VCaP (cell line): ENCODE data around the gene TYW1.
"Not testable (repeated sequence)": the region's sequence is repeated elsewhere in the genome, so short reads cannot be mapped to it uniquely, and the experiment has no call there.

Experiments used
- H3K27ac ChIP-seq: fragments of 450-650 bp; 2 replicates; pipeline ENCODE4 v1.5.1; 2017
- TF ChIP-seq, protein P1 (sequence below): fragments of 450-650 bp; conservative IDR thresholded peaks from 2 replicates; pipeline ENCODE4 v1.5.1; 2017; ENCODE audit warnings: mild to moderate bottlenecking, moderate library complexity

TYW1 gene

GRCh38 chr7:67163285-67163684, 166.7 kb downstream of the TYW1 start:
- peak overlapping the region; percentile 58 for H3K27ac ChIP-seq

DNA sequence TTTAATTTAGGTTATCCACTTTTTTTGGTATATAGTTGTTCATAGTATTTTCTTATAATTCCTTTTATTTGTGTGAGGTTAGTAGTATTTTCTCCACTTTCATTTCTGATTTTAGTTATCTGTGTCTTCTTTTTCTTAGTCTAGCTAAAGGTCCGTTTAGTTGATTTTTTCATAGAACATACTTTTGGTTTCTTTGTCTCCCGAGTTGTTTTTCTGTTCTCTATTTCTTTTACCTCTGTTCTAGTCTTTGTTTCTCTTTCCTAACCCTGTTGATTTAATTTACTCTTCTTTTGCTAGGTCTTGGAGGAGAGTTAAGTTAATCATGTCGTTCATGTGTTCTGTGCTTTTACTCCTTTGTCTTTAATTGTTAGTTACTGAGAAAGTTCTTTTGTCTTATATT, 174.5 kb downstream of the TYW1 start:
- not testable (repeated sequence) for H3K27ac ChIP-seq

DNA sequence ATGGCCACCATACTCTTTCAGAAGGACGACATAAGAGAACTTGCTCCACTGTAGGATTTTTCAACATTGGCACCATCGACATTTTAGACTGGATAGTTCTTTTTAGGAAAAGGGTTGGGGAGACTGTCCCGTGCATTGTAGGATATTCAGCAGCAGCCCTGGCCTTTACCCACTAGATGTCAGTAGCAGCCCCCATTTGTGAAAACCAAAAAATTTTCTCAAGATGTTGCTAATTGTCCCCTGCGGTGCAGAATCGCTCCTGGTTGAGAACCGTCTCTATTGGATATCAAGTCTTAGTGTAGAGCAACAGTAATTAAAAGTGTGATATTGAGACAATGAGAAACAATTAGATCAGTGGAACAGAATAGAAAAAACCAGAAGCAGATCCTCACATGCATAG, 180.1 kb downstream of the TYW1 start:
- TF ChIP-seq, protein P1, sequence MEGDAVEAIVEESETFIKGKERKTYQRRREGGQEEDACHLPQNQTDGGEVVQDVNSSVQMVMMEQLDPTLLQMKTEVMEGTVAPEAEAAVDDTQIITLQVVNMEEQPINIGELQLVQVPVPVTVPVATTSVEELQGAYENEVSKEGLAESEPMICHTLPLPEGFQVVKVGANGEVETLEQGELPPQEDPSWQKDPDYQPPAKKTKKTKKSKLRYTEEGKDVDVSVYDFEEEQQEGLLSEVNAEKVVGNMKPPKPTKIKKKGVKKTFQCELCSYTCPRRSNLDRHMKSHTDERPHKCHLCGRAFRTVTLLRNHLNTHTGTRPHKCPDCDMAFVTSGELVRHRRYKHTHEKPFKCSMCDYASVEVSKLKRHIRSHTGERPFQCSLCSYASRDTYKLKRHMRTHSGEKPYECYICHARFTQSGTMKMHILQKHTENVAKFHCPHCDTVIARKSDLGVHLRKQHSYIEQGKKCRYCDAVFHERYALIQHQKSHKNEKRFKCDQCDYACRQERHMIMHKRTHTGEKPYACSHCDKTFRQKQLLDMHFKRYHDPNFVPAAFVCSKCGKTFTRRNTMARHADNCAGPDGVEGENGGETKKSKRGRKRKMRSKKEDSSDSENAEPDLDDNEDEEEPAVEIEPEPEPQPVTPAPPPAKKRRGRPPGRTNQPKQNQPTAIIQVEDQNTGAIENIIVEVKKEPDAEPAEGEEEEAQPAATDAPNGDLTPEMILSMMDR = peak; percentile 56
- not testable (repeated sequence) for H3K27ac ChIP-seq

DNA sequence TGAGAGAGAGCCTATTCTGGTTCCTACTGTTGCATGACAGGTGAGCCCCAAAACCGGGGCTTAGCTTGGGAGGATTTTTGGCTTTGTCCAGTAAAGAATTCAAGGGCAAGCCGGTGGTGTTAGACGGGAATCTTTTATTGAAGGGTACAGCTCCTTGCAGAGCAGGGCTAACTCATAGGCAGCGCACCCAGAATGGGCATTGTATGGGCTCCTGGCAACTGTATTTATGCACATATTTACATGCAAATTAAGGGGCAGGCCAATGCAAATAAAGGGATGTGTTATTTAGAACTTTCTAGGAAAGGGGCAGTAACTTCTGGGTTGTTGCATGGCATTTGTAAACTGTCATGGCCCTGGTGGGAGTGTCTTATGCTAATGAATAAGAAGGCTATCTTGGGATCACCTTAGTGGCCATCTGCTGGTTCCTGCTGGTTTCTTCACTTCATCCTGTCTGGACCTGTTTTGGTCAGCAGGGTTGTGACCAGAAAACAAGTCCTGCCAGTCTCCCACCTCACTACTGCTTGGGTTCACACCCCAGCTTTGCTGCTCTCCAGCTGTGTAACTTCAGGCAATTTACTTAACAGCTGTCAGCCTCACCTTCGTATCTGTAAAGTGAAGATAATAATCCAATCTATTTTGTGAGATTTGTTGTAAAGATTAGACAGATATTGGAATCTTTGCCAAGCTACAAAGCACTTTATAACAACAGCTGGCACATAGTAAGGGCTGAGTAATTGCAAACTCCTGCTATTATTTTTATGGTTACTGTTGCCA, 182.5 kb downstream of the TYW1 start:
- H3K27ac ChIP-seq = not testable (repeated sequence)

GRCh38 chr7:67182956-67183750, 186.5 kb downstream of the TYW1 start:
- not testable (repeated sequence) for H3K27ac ChIP-seq

- H3K27ac ChIP-seq = not testable (repeated sequence)
Observed at GRCh38 chr7:67184912-67185659, 188.5 kb downstream of the TYW1 start.

GRCh38 chr7:67185660-67186129, 189.1 kb downstream of the TYW1 start:
- not testable (repeated sequence) for H3K27ac ChIP-seq

- H3K27ac ChIP-seq = peak overlapping the region; percentile 72
Observed at GRCh38 chr7:67189160-67189559, 192.5 kb downstream of the TYW1 start.

DNA sequence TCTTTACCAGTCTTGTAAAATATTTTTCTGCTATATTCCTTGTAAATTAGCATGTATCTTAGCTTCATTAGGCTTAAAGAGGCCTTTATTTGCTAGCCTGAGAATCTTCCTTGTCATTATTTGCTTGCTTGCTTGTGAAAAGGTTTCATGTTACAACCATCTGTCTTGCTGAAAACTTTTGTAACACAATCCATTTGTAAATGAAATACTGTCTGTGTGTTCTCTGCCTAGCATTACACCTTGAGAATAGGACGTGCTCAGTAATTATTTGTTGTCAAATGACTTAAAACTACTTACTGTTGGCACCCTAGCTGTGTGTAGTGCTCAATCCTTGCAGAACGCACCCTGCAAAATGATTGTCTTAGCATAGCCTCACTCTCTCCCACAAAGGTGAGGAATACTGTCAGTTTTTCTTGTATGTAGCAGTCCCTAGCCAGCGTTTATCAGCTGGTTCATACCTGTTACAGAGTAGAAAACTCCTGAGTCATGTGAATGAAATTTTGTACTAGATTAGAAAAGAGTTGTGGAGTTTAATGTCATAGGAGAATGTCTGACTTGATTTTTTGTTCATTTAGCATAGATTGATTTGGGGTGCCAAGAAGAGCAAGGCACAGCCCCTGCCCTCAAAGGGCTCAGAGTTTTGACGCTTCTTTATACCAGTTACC, 193.3 kb downstream of the TYW1 start:
- H3K27ac ChIP-seq = peak overlapping the region; percentile 72

DNA sequence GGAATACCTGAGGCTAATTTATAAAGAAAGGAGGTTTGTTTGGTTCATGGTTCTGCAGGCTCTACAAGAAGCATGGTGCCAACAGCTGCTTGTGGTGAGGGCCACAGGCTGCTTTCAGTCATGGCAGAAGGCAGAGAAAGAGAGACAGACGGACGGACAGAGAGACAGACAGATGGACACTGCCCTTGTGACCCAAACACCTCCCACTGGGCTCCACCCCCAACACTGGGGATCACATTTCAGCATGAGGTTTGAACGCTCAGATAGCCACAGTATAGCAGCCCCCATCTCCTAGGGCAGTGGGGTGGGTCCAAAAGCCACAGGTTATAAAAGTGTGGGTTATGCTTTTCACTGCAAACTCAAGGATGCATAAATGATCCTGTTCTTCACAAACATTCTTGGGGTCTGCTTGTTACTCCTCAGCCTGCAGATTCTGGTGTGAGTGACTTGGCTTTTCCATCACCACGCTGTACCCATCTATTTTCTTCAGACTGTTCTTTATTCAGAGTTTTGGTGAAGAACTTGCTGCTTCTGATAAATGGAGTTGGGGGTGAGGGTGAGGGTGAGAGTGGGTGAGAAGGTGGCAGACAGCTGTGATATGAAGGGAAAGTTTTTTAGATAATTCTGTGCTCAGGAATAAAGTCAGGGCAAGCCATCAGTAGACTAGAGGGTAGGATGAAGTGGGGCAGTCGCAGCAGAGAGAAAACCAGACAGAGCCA, 194.5 kb downstream of the TYW1 start:
- H3K27ac ChIP-seq = peak overlapping the region; percentile 72

DNA sequence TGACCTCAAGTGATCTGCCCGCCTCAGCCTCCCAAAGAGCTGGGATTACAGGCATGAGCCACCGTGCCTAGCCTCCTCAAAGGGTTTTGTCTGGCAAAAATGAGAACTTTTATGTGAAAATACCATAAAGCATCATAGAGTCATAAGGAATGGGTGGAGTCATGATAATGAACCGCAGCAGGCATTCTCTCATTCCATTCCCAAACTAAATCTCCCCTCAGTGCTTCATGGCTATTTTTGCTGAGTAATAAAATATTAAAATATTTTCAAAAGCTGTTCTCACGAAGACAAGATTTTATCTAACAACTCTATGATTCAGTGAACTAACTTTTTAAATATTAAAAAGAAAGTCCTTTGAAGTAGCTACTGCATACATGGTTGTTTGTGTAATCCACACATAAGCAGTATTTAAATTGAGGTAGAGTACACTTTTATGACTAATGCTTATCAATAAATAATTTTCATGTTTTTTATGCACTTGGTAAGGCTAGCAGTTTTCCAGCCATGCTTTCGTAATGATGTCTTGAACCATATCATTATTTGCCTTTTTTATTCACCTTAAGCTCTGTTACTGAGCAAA, 195.6 kb downstream of the TYW1 start:
- H3K27ac ChIP-seq = not testable (repeated sequence)

GRCh38 chr7:67192889-67193613, 196.4 kb downstream of the TYW1 start:
- H3K27ac ChIP-seq = not testable (repeated sequence)

GRCh38 chr7:67196176-67196575, 199.5 kb downstream of the TYW1 start:
- H3K27ac ChIP-seq = not testable (repeated sequence)

- not testable (repeated sequence) for H3K27ac ChIP-seq
Observed at GRCh38 chr7:67198865-67199526, 202.4 kb downstream of the TYW1 start.

GRCh38 chr7:67205772-67206171, 209.1 kb downstream of the TYW1 start:
- H3K27ac ChIP-seq = not testable (repeated sequence)
